ENCODE measurements around the gene MYO3B.

DNA sequence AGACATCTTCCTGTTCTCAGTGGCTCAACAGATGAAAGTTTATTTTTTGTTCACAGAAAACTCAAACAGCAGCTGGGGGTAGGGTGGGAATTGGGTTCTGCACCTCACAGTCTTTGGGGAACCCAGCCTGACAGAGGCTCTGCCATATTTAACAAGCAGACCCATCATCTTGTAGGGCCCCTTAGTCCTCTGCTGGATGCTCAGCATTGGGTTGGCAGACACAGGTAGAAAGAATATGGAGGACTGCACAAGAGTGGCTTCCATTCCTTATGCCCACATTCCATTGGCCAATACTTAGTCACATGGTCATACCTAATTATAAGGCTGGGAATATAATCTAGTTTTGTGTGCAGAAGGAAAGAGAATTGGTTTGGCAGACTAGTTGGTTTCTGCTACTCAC is 89.1 kb downstream of the MYO3B start:
- TF ChIP-seq POLR2A (IDR thresholded peaks at IDR 0.05): no peak
- TF ChIP-seq, protein P1, sequence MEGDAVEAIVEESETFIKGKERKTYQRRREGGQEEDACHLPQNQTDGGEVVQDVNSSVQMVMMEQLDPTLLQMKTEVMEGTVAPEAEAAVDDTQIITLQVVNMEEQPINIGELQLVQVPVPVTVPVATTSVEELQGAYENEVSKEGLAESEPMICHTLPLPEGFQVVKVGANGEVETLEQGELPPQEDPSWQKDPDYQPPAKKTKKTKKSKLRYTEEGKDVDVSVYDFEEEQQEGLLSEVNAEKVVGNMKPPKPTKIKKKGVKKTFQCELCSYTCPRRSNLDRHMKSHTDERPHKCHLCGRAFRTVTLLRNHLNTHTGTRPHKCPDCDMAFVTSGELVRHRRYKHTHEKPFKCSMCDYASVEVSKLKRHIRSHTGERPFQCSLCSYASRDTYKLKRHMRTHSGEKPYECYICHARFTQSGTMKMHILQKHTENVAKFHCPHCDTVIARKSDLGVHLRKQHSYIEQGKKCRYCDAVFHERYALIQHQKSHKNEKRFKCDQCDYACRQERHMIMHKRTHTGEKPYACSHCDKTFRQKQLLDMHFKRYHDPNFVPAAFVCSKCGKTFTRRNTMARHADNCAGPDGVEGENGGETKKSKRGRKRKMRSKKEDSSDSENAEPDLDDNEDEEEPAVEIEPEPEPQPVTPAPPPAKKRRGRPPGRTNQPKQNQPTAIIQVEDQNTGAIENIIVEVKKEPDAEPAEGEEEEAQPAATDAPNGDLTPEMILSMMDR (IDR thresholded peaks at IDR 0.05): no peak
